Activated CD4-positive, alpha-beta T cell treated with anti-CD3 and anti-CD28 coated beads, Interleukin-2, amount 10 ng/mL, durations not matched to agents 24 days and 14 days (primary cell): ENCODE results near the gene CDH22. TPM values are rescaled to one million over a fixed set of nuclear protein-coding genes. Genes with fewer than 3 reads are reported as not detected.

ENCODE experiments used
- DNase-seq: peaks from one replicate; pipeline ENCODE4 v3.0.0; 2022
- H3K27ac Mint-ChIP-seq: one replicate; pipeline ENCODE4 v1.8.0; 2022; ENCODE audit warnings: mild to moderate bottlenecking, mixed read lengths
- H3K27me3 Mint-ChIP-seq: one replicate; pipeline ENCODE4 v1.8.0; 2022; ENCODE audit warnings: mixed read lengths
- H3K36me3 Mint-ChIP-seq: one replicate; pipeline ENCODE4 v1.8.0; 2022; ENCODE audit warnings: low read depth, mild to moderate bottlenecking, mixed read lengths
- H3K4me1 Mint-ChIP-seq: one replicate; pipeline ENCODE4 v1.8.0; 2021; ENCODE audit warnings: mixed read lengths
- H3K4me3 Mint-ChIP-seq: one replicate; pipeline ENCODE4 v1.8.0; 2022; ENCODE audit warnings: mild to moderate bottlenecking, moderate library complexity, mixed read lengths
- H3K9me3 Mint-ChIP-seq: one replicate; pipeline ENCODE4 v1.8.0; 2021; ENCODE audit warnings: mixed read lengths
- intact Hi-C: fragments of 100-400 bp; cut with micrococcal nuclease; formaldehyde crosslinking; loops from one replicate; pipeline ENCODE4 v1.15.1; 2023
- total RNA-seq: library from RNA; stranded (reverse); gene quantifications from 2 replicates; pipeline ENCODE4 v1.2.3, GENCODE V29; 2022

Gene CDH22
- total RNA-seq, 1 donor from 2014 or later, result not detected

GRCh38 chr20:46216770-46217464 is 91.4 kb downstream of the CDH22 start:
- H3K36me3 Mint-ChIP-seq, result no peaks in the 10 kb centered on the region
- no peak overlapping the region for H3K4me3 Mint-ChIP-seq
- intact Hi-C loops, result no loop called here
- DNase-seq, result no peak
- no peaks in the 10 kb centered on the region for H3K27me3 Mint-ChIP-seq
- H3K4me1 Mint-ChIP-seq, result no peaks in the 10 kb centered on the region
- H3K9me3 Mint-ChIP-seq, result no peaks in the 10 kb centered on the region
- H3K27ac Mint-ChIP-seq, result no peak overlapping the region

DNA sequence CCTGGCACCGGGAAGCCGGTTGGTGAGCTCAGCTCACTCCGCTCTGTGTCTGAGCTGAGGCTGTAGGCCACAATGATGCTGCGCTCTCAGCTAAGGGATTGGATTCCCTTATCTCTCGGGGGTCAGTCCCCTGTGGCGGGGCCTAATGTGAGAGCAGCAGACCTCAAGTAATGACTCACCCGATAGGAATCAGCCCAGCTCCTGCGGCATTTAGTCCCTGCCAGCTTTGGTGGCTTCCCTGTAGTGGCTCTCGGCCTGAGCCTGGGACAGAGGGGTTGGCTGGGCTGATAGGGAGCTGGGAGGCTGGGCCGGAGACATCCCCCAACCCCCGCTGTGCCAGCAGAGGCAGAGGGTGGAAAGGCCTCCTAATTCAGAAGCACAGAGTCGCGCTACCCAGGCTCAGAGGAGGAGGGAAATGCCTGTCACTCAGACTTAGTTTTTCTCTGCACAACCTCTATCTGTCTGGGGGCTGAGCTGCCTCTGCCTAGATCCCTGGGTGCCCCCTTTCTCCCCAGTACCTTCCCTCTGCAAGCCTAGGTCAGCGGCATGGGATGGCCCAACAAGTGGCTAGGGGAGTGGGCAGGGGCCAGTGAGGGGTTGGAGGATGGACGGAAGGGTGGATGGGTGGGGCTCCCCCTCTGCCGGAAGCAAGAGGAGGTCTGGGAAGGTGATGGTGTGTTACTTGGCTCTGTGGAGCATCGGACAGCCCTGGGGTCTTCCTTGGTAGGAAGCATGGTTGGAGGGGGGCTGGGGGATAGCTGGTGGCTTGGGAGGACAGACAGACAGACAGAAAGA is 92.2 kb downstream of the CDH22 start:
- Mint-ChIP-seq H3K9me3 (no peaks in the 10 kb centered on the region), H3K27ac (no peak overlapping the region), H3K4me3 (no peak overlapping the region), H3K27me3 (no peaks in the 10 kb centered on the region), H3K4me1 (no peaks in the 10 kb centered on the region), H3K36me3 (no peaks in the 10 kb centered on the region)
- no peak for DNase-seq
- intact Hi-C loops, result no loop called here

- intact Hi-C loops, result no loop called here
Observed at GRCh38 chr20:46214824-46215488, 93.3 kb downstream of the CDH22 start.

GRCh38 chr20:46213946-46214823 is 94.1 kb downstream of the CDH22 start:
- H3K4me3 Mint-ChIP-seq, result no peak overlapping the region
- intact Hi-C loops, result no loop called here

More at GRCh38 chr20:46214824-46215488, 93.3 kb downstream of the CDH22 start:
- Mint-ChIP-seq H3K9me3 (no peaks in the 10 kb centered on the region), H3K4me3 (no peak overlapping the region), H3K4me1 (no peaks in the 10 kb centered on the region), H3K27me3 (no peaks in the 10 kb centered on the region), H3K27ac (no peak overlapping the region), H3K36me3 (no peaks in the 10 kb centered on the region)
- no peak for DNase-seq

DNA sequence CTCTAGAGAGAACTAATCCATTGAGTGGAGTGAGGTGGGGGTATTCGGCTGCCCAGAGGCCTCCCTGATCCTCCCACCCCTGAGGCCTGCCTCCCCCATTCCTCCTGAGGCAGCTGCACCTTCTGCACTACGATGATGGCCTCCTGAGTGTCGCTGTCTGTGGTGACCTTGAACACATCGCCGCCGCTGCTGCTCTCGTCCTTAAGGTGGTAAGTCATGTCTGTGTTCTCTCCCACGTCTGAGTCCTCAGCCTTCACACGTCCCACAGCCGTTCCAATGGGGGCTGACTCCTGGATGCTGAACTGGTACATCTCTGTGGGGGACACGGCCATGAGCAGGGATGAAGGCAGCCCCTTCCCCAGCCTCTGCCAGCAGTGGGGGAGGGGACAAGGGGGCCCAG is 95.4 kb downstream of the CDH22 start:
- Mint-ChIP-seq H3K36me3 (no peaks in the 10 kb centered on the region), H3K4me3 (no peak overlapping the region), H3K27ac (no peak overlapping the region), H3K9me3 (no peaks in the 10 kb centered on the region), H3K4me1 (no peaks in the 10 kb centered on the region), H3K27me3 (peaks cover 12% of the 10 kb centered on the region)
- no peak for DNase-seq
- intact Hi-C loops, result no loop called here

More at GRCh38 chr20:46213946-46214823, 94.1 kb downstream of the CDH22 start:
- Mint-ChIP-seq H3K9me3 (no peaks in the 10 kb centered on the region), H3K4me1 (no peaks in the 10 kb centered on the region), H3K36me3 (no peaks in the 10 kb centered on the region), H3K27ac (no peak overlapping the region), H3K27me3 (peaks cover 6% of the 10 kb centered on the region)
- DNase-seq, result no peak

- no peak for DNase-seq
- Mint-ChIP-seq H3K9me3 (no peaks in the 10 kb centered on the region), H3K27me3 (peaks cover 12% of the 10 kb centered on the region), H3K4me1 (no peaks in the 10 kb centered on the region), H3K27ac (no peak overlapping the region), H3K36me3 (no peaks in the 10 kb centered on the region), H3K4me3 (no peak overlapping the region)
- intact Hi-C loops, result no loop called here
Observed at GRCh38 chr20:46212252-46212651, 96.0 kb downstream of the CDH22 start.

DNA sequence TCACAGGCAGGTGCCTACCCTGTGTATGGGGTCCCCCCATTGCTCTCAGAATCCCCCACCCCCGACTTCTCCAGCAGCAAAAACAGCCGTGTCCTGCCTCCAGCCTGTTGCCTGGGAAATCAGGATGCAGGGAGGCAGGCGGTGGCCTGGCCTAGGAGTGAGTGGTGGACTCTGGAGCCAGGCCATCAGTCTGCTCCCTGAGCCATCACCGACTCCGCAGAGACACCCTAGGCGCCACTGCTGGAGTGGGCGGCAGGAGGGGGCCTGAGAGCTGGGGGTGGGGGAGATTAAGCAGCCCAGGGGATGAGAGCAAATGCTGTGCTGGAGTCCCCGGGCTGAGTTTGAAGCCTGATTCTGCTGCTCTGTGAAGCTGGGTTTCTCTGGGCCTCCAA is 97.0 kb downstream of the CDH22 start:
- Mint-ChIP-seq H3K36me3 (no peaks in the 10 kb centered on the region), H3K4me3 (no peak overlapping the region), H3K27me3 (peaks cover 12% of the 10 kb centered on the region), H3K4me1 (peaks cover 3% of the 10 kb centered on the region), H3K27ac (no peak overlapping the region), H3K9me3 (no peaks in the 10 kb centered on the region)
- DNase-seq, result no peak
- intact Hi-C loops, result no loop called here

GRCh38 chr20:46210672-46211330 is 97.5 kb downstream of the CDH22 start:
- intact Hi-C loops, result no loop called here
- H3K9me3 Mint-ChIP-seq, result no peaks in the 10 kb centered on the region
- H3K4me3 Mint-ChIP-seq, result no peak overlapping the region
- no peak overlapping the region for H3K27ac Mint-ChIP-seq
- no peak for DNase-seq
- peaks cover 8% of the 10 kb centered on the region for H3K4me1 Mint-ChIP-seq
- no peaks in the 10 kb centered on the region for H3K36me3 Mint-ChIP-seq
- H3K27me3 Mint-ChIP-seq, result peaks cover 13% of the 10 kb centered on the region

- Mint-ChIP-seq H3K4me1 (peaks cover 15% of the 10 kb centered on the region), H3K9me3 (no peaks in the 10 kb centered on the region), H3K4me3 (no peak overlapping the region), H3K36me3 (no peaks in the 10 kb centered on the region), H3K27ac (no peak overlapping the region), H3K27me3 (peaks cover 15% of the 10 kb centered on the region)
- no peak for DNase-seq
- intact Hi-C loops, result no loop called here
Observed at GRCh38 chr20:46209930-46210671, 98.2 kb downstream of the CDH22 start.

DNA sequence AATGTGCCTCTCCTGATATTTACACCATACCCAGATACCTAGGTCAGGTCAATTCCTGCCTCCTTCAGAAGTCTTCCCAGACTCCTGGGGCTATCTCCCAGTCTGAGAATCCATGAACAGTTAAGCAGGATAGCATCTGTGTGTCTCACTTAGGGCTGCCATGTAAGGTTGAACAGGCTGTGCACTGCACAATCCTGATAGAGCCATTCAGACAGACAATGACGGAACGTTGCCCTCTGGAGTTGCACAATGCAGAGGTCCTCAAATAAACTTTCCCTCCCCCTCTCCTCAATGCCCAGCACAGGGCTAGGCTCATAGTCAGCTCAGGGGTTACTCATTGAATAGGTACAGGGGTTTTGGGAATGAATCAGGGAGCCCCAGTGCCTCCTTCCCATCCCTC is 100.5 kb downstream of the CDH22 start:
- Mint-ChIP-seq H3K27ac (no peak overlapping the region), H3K4me3 (no peak overlapping the region), H3K36me3 (no peaks in the 10 kb centered on the region), H3K27me3 (peaks cover 23% of the 10 kb centered on the region), H3K9me3 (no peaks in the 10 kb centered on the region), H3K4me1 (peaks cover 17% of the 10 kb centered on the region)
- intact Hi-C loops, result no loop called here
- no peak for DNase-seq

DNA sequence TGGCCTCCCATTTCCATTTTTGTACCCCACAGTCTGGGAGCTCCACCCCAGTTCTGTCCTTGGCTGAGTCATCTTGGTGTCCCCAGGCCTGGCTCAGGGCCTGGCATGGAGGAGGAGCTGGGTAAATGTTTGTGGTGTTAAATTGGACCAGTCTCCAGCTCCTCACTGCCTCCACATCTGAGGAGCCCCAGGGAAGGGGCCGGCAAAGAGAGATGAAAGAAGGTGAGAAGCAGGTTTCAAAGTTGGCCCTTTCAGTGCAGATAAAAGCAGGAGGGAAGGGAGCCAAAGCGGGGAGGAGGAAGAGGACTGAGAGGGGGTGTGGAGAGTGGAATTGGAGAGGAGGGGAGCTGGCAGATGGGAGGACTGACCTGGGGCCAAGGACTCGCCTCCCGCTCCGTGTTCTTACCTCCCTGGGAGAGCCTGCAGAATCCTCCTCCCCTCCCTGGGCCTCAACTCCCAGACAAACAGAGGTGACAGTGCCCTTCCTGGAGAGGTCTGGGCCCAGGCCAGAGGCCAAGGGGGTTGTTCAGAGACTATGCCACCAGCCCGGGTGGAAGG is 101.2 kb downstream of the CDH22 start:
- DNase-seq, result no peak
- intact Hi-C loops, result no loop called here
- H3K4me3 Mint-ChIP-seq, result no peak overlapping the region
- H3K27me3 Mint-ChIP-seq, result peaks cover 23% of the 10 kb centered on the region
- no peaks in the 10 kb centered on the region for H3K36me3 Mint-ChIP-seq
- H3K9me3 Mint-ChIP-seq, result no peaks in the 10 kb centered on the region
- H3K27ac Mint-ChIP-seq, result no peak overlapping the region
- H3K4me1 Mint-ChIP-seq, result peaks cover 17% of the 10 kb centered on the region

DNA sequence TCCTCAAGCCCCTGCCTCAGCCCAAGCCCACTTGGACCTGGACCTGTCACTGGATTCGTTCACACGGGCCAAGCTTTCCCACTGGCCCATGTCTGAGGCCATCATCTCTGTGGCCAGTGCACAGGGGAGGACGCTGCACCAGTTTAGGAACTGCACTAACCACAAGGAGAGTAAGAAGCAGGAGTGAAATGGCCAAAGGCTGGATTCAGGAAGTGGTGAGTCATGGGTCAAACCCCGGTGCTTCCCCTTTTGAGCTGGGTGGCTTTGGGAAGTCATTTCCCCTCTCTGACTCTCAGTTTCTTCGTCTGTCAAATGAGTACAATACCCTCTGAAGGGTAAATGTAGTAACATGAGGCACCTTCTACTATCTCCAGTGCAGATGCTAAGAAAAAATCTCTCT is 102.3 kb downstream of the CDH22 start:
- no peak overlapping the region for H3K27ac Mint-ChIP-seq
- H3K27me3 Mint-ChIP-seq, result peaks cover 29% of the 10 kb centered on the region
- DNase-seq, result no peak
- H3K4me1 Mint-ChIP-seq, result peaks cover 17% of the 10 kb centered on the region
- H3K4me3 Mint-ChIP-seq, result no peak overlapping the region
- no peaks in the 10 kb centered on the region for H3K9me3 Mint-ChIP-seq
- intact Hi-C loops, result no loop called here
- H3K36me3 Mint-ChIP-seq, result no peaks in the 10 kb centered on the region
